ENCODE data around the gene CCDC167. TPM values are rescaled to one million over a fixed set of nuclear protein-coding genes. Genes with fewer than 3 reads are reported as not detected.

CCDC167 gene
- total RNA-seq, 1 donor from 2014 or later, result 58.4 TPM

DNA sequence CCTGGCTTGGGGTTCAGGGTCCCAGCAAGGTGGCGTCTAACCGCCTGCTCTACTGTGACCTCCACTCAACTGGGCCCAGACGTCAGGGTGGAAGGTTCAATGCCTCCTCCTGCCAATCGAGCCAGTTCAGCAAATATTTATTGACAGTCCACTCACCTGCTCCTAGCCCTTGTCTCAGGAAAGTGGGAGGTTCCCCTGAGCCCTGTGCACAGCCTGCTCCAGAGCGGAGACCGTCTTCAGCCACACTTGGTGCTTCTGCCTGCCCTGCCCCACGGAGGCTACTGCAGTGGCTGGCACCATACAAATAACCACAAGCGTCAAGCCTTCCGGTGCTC is 6.1 kb downstream of the CCDC167 start:
- DNase-seq, result no peak
- H3K36me3 Mint-ChIP-seq (ENCODE audit: unreplicated experiment), result no peaks in the 10 kb centered on the region
- H3K9me3 Mint-ChIP-seq (ENCODE audit: unreplicated experiment), result peaks cover 6% of the 10 kb centered on the region
- TF ChIP-seq, protein P1, sequence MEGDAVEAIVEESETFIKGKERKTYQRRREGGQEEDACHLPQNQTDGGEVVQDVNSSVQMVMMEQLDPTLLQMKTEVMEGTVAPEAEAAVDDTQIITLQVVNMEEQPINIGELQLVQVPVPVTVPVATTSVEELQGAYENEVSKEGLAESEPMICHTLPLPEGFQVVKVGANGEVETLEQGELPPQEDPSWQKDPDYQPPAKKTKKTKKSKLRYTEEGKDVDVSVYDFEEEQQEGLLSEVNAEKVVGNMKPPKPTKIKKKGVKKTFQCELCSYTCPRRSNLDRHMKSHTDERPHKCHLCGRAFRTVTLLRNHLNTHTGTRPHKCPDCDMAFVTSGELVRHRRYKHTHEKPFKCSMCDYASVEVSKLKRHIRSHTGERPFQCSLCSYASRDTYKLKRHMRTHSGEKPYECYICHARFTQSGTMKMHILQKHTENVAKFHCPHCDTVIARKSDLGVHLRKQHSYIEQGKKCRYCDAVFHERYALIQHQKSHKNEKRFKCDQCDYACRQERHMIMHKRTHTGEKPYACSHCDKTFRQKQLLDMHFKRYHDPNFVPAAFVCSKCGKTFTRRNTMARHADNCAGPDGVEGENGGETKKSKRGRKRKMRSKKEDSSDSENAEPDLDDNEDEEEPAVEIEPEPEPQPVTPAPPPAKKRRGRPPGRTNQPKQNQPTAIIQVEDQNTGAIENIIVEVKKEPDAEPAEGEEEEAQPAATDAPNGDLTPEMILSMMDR (IDR thresholded peaks at IDR 0.05; ENCODE audit: partially characterized antibody, unreplicated experiment), result no peak
- no peak overlapping the region for H3K4me3 Mint-ChIP-seq (ENCODE audit: unreplicated experiment)
- H3K27ac Mint-ChIP-seq (ENCODE audit: unreplicated experiment), result peak overlapping the region; percentile 62
- H3K4me1 Mint-ChIP-seq (ENCODE audit: low read depth, unreplicated experiment), result peaks cover 41% of the 10 kb centered on the region
- H3K27me3 Mint-ChIP-seq (ENCODE audit: unreplicated experiment), result peaks cover 6% of the 10 kb centered on the region

DNA sequence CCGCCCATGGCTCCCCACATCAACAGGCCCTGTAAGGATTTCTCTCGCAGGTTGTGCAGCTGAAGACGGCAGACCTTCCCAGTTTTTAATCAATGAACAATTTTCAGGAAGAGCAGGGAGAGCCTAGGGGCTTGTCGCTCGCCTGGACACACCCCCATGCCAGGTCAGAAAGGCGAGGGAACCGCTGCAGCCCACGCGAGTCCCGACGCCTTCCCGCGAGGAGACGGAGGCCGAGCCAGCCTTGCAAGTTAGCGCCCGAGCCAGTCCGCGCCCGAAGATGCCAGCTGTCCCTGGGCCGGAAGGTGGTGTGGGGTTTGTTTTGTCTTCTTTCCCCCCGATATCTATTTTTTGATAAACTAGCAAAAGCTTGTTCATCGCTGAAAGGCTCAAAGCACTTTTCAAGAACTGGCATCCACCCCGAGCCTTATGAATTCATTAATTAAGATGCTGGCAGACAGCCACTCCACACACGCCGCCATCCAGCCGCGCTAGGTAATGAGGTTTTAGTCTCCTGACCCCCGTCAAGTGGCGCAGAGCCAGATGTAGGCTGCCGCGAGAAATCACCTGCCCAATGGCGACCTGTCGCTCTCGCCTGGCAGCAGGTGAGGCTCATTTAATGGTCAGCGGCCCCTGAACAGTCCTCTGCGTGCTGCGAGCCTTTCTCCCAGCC is 6.6 kb downstream of the CCDC167 start:
- H3K27ac Mint-ChIP-seq (ENCODE audit: unreplicated experiment), result peak overlapping the region; percentile 85
- DNase-seq, result no peak
- H3K9me3 Mint-ChIP-seq (ENCODE audit: unreplicated experiment), result peaks cover 6% of the 10 kb centered on the region
- peaks cover 46% of the 10 kb centered on the region for H3K4me1 Mint-ChIP-seq (ENCODE audit: low read depth, unreplicated experiment)
- peak overlapping the region; percentile 72 for H3K4me3 Mint-ChIP-seq (ENCODE audit: unreplicated experiment)
- no peaks in the 10 kb centered on the region for H3K36me3 Mint-ChIP-seq (ENCODE audit: unreplicated experiment)
- peaks cover 6% of the 10 kb centered on the region for H3K27me3 Mint-ChIP-seq (ENCODE audit: unreplicated experiment)
- TF ChIP-seq, protein P1 (IDR thresholded peaks at IDR 0.05; ENCODE audit: partially characterized antibody, unreplicated experiment), result no peak

DNA sequence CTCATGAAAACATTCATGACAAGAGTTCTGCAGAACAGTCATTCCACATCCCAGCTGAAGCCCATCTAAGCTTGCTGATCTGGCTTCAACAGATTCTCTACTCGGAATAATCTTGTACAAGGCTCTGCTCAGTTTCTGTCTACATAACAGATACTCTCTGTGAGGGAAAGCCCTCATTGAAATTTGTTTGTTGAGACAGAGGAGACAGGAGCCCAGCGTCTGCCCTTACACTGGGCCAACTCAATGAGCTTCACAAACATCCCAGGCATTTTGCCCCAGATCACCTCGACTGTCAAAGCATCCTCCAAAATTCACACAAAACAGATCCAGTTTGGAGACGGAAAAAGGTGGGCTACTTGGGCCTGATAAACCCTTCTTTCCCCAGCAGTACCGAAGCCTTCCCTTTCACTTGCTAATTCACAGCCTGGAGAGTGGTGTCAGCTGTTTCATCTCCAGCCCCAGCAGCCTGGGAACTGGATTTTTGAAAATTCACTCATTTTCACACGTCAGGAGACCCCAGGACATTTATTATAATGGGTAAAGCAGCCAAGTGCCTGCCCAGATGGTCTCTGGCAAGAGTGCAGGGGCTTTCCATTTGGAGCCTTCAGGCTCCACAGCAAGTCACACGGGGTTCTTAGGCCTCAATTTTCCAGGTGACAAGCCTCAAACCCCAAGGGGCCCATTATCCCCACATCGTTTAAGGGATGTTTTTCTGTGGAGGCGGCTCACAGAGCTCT is 7.3 kb downstream of the CCDC167 start:
- TF ChIP-seq, protein P1 (IDR thresholded peaks at IDR 0.05; ENCODE audit: partially characterized antibody, unreplicated experiment), result no peak
- Mint-ChIP-seq H3K27ac (ENCODE audit: unreplicated experiment) (peak overlapping the region; percentile 85), H3K4me1 (ENCODE audit: low read depth, unreplicated experiment) (peaks cover 51% of the 10 kb centered on the region)

DNA sequence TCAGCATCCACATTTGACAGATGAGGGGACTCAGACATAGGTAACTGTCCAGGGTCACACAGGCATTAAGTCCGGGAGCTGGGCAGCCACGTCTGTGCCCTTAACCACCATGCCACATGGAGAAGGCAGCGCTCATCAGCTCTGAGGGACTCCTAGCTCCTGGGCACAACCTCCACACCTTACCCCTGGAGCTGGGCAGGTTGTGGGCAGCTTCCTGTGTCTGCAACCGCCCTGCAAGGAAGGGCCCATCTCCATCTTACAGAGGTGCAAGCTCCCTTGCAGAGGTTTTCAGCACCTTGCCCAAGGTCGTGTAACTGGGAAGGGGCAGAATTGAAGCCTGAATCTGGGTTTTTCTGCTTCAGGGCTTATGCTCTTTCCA is 7.9 kb downstream of the CCDC167 start:
- H3K36me3 Mint-ChIP-seq (ENCODE audit: unreplicated experiment), result no peaks in the 10 kb centered on the region
- H3K4me1 Mint-ChIP-seq (ENCODE audit: low read depth, unreplicated experiment), result peaks cover 56% of the 10 kb centered on the region
- peak overlapping the region; percentile 72 for H3K4me3 Mint-ChIP-seq (ENCODE audit: unreplicated experiment)

More for the DNA sequence above, 7.3 kb downstream of the CCDC167 start:
- H3K4me3 Mint-ChIP-seq (ENCODE audit: unreplicated experiment), result peak overlapping the region; percentile 72
- peaks cover 9% of the 10 kb centered on the region for H3K9me3 Mint-ChIP-seq (ENCODE audit: unreplicated experiment)
- peaks cover 7% of the 10 kb centered on the region for H3K27me3 Mint-ChIP-seq (ENCODE audit: unreplicated experiment)
- DNase-seq, result no peak
- no peaks in the 10 kb centered on the region for H3K36me3 Mint-ChIP-seq (ENCODE audit: unreplicated experiment)

More for the DNA sequence above, 7.9 kb downstream of the CCDC167 start:
- TF ChIP-seq, protein P1 (IDR thresholded peaks at IDR 0.05; ENCODE audit: partially characterized antibody, unreplicated experiment), result no peak
- no peak for DNase-seq
- Mint-ChIP-seq H3K27ac (ENCODE audit: unreplicated experiment) (peak overlapping the region; percentile 85), H3K27me3 (ENCODE audit: unreplicated experiment) (peaks cover 7% of the 10 kb centered on the region), H3K9me3 (ENCODE audit: unreplicated experiment) (peaks cover 9% of the 10 kb centered on the region)
